Measurements from ENCODE around the gene XPR1.

GRCh38 chr1:180837020-180837419 lies 205.2 kb downstream of the XPR1 start:
- TF ChIP-seq POLR2A (IDR thresholded peaks at IDR 0.05) (no peak), POLR2AphosphoS5 (IDR thresholded peaks at IDR 0.05) (no peak)
- TF ChIP-seq, protein P1, sequence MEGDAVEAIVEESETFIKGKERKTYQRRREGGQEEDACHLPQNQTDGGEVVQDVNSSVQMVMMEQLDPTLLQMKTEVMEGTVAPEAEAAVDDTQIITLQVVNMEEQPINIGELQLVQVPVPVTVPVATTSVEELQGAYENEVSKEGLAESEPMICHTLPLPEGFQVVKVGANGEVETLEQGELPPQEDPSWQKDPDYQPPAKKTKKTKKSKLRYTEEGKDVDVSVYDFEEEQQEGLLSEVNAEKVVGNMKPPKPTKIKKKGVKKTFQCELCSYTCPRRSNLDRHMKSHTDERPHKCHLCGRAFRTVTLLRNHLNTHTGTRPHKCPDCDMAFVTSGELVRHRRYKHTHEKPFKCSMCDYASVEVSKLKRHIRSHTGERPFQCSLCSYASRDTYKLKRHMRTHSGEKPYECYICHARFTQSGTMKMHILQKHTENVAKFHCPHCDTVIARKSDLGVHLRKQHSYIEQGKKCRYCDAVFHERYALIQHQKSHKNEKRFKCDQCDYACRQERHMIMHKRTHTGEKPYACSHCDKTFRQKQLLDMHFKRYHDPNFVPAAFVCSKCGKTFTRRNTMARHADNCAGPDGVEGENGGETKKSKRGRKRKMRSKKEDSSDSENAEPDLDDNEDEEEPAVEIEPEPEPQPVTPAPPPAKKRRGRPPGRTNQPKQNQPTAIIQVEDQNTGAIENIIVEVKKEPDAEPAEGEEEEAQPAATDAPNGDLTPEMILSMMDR (IDR thresholded peaks at IDR 0.05) = no peak
